ENCODE results near the gene TAS2R38.
A peak's percentile ranks its signal among the peaks of the same experiment; 100 is the strongest.

The TAS2R38 gene

DNA sequence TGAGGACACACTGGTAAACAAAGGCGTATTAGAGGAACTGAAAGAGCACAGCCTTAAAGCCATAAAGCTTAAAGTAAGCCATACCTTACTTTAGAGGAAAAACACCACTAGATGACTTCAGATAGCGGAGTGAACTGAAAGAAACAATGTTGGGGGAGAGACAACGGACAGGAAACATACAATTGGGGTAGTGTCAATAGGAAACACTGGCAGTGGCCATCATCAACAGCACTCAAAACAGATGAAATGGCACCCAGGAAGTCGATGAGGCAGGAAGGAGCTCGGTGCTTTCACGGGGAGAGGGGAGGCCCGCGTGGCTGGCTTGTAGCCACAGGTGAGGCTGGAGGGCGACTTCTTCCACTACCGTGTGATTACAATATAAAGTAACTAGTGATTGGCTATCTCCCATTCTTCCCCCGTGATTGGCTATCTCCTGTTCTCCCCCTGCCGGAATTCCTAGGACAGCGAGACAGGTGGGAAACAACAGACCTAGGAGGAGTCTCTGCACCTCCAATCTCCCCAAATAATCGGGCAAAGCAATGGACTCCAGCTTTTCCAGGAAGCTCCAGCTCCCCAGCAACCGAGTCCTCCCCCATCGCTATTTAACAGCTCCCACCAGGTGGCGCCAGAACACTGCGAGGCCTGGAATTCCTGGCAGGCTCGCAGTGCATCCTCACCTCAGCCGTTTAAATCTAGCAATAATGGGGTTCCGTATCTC, 2.4 kb upstream of the TAS2R38 start:
- peak; percentile 37 for DNase-seq

DNA sequence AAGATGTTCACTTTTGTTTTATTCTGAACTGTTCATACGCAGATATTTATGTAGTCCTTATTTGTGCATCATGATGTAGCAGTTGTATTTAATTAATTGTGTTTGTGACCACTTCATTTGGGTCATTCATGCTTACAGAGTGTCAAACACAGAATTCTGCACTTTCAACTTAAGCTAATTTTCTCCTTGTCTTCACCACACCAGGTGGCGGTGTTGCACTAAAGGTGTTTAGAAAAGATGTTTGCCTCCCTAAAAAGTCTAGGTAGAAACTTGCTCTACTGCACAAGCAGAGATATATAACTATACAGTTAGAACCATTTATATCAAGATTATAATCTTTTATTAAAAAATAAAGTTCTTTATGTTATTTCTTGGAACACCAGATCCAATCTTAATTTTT, 1.3 kb upstream of the TAS2R38 start:
- no peak for DNase-seq

DNA sequence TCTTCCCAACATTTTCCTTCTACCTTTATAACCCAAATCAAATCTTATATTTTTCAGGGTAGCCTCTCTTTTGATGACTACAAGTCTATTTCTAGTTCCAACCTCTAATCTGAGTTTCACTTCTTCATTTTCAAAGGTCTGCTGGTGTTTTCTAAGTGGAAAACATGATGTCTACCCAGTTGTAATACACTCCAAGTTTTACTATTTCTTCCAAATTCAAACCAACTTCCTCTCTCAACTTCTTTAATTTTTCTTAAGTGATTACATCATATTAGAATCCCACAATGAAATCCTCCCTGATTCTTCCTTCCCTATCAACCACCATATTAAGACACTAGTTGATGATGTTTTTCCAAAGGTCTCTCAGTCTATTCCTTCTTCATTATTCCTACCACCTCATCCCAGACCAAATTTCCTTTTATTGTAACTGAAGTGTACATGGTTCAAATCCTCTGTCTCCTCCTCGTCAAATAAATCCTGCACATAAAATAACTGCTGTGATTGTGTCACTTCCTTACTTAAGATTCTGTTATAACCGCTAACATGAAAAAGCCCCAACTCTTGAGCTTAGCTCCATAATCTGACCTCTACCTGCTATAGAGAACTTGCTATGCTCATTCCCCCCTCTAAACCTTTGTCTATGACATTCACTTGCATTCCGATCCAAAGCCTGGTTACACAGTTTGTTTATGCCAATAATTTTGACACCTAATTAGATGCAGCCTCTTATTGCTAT, 12.7 kb downstream of the TAS2R38 start:
- no peak for DNase-seq

DNA sequence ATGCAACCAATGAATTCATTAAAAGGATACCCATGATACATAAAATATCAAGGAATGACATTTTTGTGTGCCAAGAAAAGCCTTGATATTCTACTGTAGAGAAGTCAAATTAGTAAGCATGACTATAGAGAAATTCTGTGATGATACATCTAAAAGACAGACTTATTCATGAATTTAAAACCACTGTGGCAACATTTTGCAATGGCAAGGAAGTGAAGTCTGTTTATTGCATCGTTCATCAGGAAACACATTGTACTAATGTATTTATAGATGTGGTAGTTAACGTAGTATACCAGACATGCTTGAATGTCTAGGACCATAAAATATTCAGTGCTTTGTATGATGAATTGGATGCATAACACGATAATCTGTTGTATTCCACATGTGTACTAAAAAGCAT, 17.5 kb downstream of the TAS2R38 start:
- DNase-seq, result no peak

DNA sequence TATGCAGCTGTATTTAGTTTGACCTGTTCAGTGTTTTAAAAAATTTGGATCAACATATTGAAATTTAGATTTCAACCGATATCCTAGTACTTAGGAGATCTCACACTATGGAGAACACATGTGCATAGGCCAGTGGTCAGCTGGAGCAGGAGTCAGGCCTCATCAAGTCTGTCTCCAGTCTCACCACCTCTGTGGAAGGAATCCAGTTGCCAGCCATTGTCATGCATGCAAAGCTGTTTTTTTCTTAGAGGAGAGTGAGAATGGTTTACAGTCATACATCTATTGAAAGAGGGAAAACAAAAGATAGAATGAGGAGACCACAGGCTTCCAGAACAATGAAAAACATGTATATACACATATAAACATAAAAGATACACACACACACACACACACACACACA, 19.2 kb downstream of the TAS2R38 start:
- DNase-seq, result no peak

DNA sequence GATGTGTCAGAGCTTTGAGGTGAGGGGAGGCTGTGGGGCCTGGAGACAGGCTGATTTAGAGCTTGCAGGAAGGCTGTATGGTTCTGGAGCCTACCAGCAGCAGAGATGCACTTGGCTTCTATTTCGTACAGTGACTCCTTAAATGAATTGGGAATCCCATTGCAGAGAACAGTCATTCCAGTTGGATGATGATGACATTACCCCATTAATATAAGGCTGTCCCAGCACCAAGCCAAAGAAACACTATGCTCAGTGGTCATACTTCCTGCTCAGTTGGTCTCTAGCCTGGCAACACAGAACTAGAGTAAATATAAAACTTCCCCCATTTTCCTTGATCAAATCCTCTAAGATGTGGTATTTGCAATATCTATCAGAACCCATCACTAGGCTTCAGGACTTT, 21.1 kb downstream of the TAS2R38 start:
- no peak for DNase-seq

DNA sequence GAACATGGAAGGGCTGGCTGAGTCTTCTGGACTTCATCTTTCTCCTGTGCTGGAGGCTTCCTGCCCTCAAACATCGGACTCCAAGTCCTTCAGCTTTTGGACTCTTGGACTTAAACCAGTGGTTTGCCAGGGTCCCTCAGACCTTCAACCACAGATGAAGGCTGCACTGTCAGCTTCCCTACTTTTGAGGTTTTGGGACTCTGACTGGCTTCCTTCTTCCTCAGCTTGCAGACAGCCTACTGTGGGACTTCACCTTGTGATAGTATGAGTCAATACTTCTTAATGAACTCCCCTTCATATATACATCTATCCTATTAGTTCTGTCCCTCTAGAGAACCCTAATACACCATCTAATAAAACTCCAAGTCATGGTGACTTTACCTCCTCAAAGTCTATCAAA, 22.8 kb downstream of the TAS2R38 start:
- DNase-seq, result no peak

DNA sequence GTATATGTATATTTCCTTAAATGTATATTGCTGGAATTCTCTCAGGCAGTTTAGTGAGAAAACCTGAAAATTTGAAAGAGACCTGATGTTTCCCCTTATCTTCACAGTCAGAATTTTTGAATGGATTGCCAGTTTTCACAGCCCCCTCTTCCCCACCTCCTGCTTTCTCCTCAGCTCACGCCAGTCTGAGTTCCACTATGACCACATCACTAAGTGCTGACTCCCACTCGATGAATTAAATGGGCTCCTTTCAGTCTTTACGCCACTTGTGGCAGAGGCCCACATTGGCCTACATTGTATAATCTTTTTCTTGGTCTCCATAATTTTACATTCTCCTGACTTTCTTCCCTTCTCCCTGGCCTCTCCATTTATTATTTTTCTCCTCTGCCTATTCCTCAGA, 23.7 kb downstream of the TAS2R38 start:
- DNase-seq, result no peak

DNA sequence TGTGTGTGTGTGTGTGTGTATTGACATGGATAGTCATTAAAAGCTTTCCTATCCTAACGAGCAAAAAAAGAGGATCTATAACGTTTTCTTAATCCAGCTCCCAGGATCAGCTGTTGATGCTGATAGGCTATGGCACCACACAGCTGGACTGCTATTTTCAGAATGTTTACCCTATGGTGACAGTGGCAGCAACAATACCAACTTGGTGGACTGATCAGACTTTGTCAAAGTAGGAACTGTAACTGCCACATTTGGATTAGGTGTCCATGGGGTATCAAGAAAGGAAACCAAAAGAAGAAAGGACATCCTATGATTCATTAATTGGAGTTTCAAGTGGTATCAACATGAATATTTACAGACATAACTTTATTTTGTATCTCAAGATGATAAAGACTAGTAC, 24.1 kb downstream of the TAS2R38 start:
- DNase-seq, result no peak

DNA sequence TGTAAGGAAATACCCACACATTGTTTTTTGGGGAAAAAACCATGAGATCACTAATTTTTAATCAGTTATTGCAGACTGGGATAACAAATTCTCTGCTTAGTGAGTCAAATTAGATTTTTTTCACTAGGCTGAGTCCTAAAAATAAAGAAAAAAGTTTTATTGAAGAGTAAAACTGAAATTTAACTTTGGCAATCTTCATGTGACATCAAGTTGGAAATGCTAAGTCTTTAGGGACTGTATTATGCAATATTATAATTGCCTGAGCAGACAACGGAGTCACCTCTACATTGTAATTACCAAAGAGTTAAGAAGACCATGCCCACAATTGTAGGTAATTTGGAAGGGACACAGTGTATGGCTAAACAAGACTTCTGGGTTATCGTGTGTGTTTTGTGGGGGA, 24.6 kb downstream of the TAS2R38 start:
- DNase-seq, result no peak

DNA sequence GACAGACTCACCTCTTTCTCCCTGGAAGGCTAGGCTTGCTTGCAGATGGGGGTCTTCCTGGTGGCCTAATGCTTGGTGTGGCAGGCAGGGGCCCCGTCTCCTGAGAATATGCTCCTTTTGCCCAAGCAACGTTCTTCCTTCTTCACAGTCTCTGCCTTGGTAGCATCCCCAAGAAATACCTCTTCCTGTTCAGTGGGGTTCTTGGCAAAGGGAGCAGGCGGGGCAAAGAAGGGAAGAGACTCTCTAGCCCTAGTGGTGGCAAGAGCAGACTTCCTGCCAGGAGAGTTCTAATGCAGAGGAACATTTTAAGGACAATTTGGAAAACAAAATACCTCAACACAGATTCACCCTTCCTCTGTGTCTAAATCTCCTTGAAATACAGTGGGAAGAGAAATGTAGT, 26.8 kb downstream of the TAS2R38 start, which contains the start of gene CLEC5A:
CLEC5A (minus strand) TSS at position 179 of the 400 bp plus-strand sequence. CDS start 682 bp downstream, outside the sequence.
- no peak for DNase-seq

DNA sequence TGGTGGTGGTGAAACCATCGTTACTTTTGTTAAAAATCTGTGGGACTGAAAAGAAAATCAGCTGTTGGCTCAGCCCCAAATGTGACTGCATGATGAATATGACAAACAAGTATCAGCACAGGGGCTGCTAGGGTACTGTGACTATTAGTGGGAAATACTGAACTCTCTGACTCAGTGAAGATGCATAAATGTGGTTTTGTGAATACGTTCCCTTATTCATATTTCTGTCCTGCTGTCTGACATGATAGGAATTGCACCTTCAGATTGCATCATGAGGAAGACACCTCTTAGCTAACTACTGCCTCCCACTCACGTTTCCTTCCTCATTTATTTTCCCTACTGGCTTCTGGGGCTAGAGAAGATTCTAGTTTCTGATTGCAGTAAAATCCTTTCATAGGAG, 28.2 kb downstream of the TAS2R38 start:
- DNase-seq, result no peak

DNA sequence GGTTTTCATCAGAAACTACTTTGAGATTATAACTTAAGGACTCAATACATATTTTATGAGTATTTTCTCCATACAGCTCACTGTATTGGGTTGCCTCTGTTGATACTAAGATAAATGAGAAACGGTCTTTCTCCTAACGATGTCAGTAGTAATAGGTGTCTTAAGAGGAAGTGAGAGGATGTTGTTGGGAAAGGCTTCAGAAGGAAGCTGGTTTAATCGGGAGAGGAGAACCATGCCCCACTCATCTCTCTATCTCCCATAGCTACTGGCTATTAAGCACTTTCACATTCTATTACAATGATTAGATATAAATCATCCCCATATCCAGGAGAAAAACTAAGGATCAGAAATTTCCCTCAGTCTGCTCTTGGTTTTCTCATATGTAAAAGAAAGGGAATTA, 28.8 kb downstream of the TAS2R38 start:
- DNase-seq, result no peak

DNA sequence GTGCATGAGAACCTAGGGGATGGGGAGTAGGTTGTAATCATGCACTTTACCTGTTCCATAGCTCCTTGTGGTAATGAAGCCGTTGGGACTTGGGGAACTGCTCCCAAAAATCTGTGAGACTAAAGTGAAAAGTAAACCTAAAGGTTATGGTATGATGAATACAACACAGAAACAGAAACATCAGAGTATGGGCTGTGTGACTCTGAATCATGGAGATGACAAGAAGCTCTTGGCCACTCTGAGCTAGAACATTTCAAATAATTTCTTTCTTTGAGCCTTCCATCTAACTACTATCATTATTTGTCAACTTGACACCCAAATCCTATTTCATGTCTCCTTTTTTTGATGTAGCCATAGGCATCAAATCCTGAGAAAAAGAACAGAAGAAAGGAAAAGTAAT, 29.7 kb downstream of the TAS2R38 start:
- DNase-seq, result no peak

DNA sequence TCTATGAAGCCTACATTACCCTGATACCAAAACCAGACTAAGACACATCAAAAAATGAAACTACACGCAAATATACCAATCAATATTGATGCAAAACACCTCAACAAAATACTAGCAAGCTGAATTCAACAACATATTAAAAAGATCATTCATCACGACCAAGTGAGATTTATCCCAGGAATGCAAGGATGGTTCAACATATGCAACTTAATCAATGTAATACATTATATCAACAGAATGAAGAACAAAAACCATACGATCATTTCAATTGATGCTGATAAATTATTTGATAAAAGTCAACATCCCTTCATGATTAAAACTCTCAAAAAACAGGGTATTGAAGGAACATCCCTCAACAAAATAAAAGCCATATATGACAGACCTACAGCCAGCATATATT, 32.5 kb downstream of the TAS2R38 start:
- no peak for DNase-seq

DNA sequence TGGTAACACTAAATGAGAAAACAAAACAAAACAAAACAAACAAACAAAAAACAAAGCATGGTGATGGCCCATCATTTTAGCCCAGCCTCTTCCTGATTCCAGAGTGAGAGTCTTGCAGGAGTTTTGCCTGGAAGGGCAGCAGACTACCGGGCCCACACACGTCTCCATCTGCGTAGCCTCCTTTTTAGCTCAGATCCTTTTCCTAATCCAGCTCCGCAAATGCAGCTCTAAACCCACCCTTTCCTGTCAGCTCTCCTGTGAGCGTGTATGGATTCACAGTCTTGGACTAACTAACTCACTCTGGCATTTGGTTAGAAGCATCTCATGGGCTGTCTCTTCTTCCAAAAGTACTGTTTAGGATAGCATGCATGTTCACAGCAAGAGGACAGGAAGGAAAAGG, 43.4 kb downstream of the TAS2R38 start:
- DNase-seq, result no peak

DNA sequence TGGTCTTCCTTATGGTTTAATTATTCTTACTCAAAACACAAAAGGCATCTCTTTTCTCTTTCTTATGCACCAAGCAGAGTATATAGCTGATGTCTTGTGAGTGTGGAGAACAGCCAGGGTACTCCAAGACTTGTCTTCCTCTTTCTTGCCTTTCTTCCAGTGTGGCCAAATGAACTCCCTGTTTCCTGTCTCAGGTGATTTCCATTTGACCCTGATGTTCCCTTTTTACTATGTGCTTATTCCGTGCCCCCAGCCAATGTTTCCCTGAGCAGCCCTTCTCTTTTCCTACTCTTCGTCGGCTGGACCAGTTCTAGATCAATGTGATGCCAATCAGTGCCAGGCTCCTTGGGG, 44.8 kb downstream of the TAS2R38 start:
- no peak for DNase-seq

DNA sequence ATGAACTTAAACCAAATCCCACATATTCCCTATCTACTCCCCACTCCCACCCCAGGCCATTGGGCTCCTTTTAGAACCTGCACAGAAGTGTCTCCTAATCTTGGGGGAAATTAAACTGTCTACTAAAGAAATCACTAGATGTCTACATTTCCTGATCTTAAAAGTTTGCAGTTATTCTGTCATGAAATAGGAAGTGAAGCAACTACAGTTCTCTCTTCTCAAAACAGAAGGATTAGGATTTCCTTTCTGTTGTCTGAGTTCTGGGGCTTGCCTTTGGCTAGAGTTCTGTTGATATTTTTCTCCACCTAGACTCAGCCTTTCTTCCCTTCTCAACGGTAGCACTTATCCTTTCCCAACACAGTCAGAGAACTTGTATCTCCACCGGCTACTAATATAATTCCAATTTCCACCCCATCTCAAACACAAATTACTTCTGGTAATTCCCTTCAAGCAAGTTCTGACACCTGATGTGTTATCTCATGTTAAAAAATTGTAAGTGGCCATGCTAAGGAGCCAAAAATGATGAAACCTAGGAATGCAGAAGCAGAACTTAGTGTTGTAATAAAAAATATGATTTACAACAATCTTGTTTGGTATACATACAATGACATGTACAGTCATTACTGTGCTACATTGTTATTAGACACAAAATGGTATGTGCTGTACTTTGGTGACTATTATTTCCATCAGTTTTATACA, 45.3 kb downstream of the TAS2R38 start:
- DNase-seq, result no peak

Measured in effector CD4-positive, alpha-beta T cell (primary cell).